Testis (tissue), 2 donors: ENCODE results near the gene AGXT.

Source experiments
- POLR2A ChIP-seq: fragments of 450-650 bp; IDR thresholded peaks from one replicate; pipeline ENCODE4 v1.6.1; 2017; ENCODE audit warnings: antibody characterized with exemption, mild to moderate bottlenecking, moderate library complexity
- TF ChIP-seq, protein P1 (sequence below), 3 experiments: fragments of 450-650 bp in 2 of 3; fragments of 200-600 bp in 1 of 3; sonication (generic) in 1 of 3; IDR thresholded peaks; one replicate each; pipeline ENCODE4 v1.5.1; 2016 to 2019; ENCODE audit warnings: antibody characterized with exemption in 3 of 3, mild to moderate bottlenecking in 2 of 3, moderate library complexity in 1 of 3

DNA sequence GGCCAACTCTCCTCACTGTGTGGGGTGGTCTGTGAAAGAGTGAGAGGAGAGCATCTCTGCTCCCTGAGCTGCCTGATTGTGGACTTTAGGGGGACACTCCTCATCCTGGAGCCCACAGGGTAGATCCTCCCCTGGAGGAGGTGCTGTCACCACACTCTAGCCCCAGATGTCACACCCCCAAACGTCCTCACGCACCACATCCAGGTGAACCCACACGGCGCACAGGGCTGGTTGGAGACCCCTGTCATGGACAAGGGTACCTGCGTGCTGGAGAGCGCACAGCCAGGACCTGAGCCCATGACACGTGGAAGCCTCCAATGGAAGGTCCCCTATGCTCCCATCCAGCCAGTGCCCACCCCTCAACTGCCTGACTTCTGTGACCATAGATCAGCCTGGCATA lies 10.5 kb downstream of the AGXT start:
- TF ChIP-seq, protein P1, sequence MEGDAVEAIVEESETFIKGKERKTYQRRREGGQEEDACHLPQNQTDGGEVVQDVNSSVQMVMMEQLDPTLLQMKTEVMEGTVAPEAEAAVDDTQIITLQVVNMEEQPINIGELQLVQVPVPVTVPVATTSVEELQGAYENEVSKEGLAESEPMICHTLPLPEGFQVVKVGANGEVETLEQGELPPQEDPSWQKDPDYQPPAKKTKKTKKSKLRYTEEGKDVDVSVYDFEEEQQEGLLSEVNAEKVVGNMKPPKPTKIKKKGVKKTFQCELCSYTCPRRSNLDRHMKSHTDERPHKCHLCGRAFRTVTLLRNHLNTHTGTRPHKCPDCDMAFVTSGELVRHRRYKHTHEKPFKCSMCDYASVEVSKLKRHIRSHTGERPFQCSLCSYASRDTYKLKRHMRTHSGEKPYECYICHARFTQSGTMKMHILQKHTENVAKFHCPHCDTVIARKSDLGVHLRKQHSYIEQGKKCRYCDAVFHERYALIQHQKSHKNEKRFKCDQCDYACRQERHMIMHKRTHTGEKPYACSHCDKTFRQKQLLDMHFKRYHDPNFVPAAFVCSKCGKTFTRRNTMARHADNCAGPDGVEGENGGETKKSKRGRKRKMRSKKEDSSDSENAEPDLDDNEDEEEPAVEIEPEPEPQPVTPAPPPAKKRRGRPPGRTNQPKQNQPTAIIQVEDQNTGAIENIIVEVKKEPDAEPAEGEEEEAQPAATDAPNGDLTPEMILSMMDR (IDR thresholded peaks at IDR 0.05) = no peak
- TF ChIP-seq POLR2A = no peak
